ENCODE measurements around the gene P2RY14. TPM values are rescaled to one million over a fixed set of nuclear protein-coding genes. Genes with fewer than 3 reads are reported as not detected.

The P2RY14 gene
- total and polyA plus RNA-seq, 2 of the 13 experiments (the other 11 are each of a cell fraction or from before 2014, with no cell fraction given), result not detected

- no peak overlapping the region for H3K27ac ChIP-seq (ENCODE audit: extremely low read length, insufficient read depth, low read length)
- H3K9me3 ChIP-seq (ENCODE audit: low read length), result no peaks in the 10 kb centered on the region
- 98% methylated on average over 6 of the region's 6 CpGs for WGBS (ENCODE audit: low lambda C conversion rate)
- ChIA-PET POLR2A (no interaction called here), CTCF (ENCODE audit: low intra/inter-chr PET ratio, low total read pairs) (no interaction called here)
- no peaks in the 10 kb centered on the region for H3K27me3 ChIP-seq (ENCODE audit: control insufficient read depth in 1 of 2, insufficient read depth in 2 of 2, low read length in 2 of 2)
- H3K4me2 ChIP-seq (ENCODE audit: low read depth, low read length), result no peak overlapping the region
- DNase-seq (ENCODE audit: low spot score) (no peak), FAIRE-seq (no peak), ATAC-seq (no peak)
- H4K20me1 ChIP-seq (ENCODE audit: insufficient read depth, low read length), result no peaks in the 10 kb centered on the region
- no peaks in the 10 kb centered on the region for H3K79me2 ChIP-seq (ENCODE audit: insufficient read depth, low read length)
- in situ Hi-C loops (cut with HindIII; ENCODE audit: extremely low pct_ligation_motif_present, low pct_unique_long_range_greater_than_20kb), result loop anchor here (25.0 kb wide), 1 partner anchor 582 kb away; no protein-coding TSS in a partner anchor
- no peak for TF ChIP-seq BORCS8-MEF2B (CRISPR knock-in tag; IDR thresholded peaks at IDR 0.05)
- no peak for TF ChIP-seq ZNF18 (CRISPR knock-in tag; IDR thresholded peaks at IDR 0.05; ENCODE audit: insufficient replicate concordance)
- TF ChIP-seq HHEX (CRISPR knock-in tag; IDR thresholded peaks at IDR 0.05), result no peak
- TF ChIP-seq TGIF2 (CRISPR knock-in tag; IDR thresholded peaks at IDR 0.05), result no peak
- TF ChIP-seq POGK (CRISPR knock-in tag; conservative IDR thresholded peaks at IDR 0.05), result no peak
- TF ChIP-seq KIAA2018 (CRISPR knock-in tag; IDR thresholded peaks at IDR 0.05; ENCODE audit: borderline replicate concordance), result no peak
- no peak for TF ChIP-seq NFYC (CRISPR knock-in tag; IDR thresholded peaks at IDR 0.05)
- TF ChIP-seq ARNTL (CRISPR knock-in tag; IDR thresholded peaks at IDR 0.05), result no peak
- no peak for TF ChIP-seq ZNF264 (CRISPR knock-in tag; IDR thresholded peaks at IDR 0.05)
- TF ChIP-seq FOXO1 (CRISPR knock-in tag; IDR thresholded peaks at IDR 0.05), result no peak
- intact Hi-C loops (cut with micrococcal nuclease; ENCODE audit: unreplicated experiment), result no loop called here
- H3K36me3 ChIP-seq (replicated peaks in 1 of 2; ENCODE audit: control insufficient read depth in 1 of 2, insufficient read depth in 2 of 2, low read length in 2 of 2), result no peaks in the 10 kb centered on the region
- no peak overlapping the region for H2AFZ ChIP-seq (ENCODE audit: low read length)
- no peak overlapping the region for H3K9ac ChIP-seq (ENCODE audit: insufficient read depth, low read depth, low read length)
- no TSS peak for BruUV-seq (replicated peaks)
- no peak overlapping the region for H3K4me3 ChIP-seq (replicated peaks in 1 of 3; ENCODE audit: insufficient read depth in 1 of 3, low read depth in 2 of 3, low read length in 3 of 3)
- peaks cover 37% of the 10 kb centered on the region for H3K4me1 ChIP-seq (ENCODE audit: insufficient read depth, low read length)
These were observed 72.9 kb downstream of the P2RY14 start for GRCh38 chr3:151205482-151205881.

Data from HepG2 (cell line).